Measurements from ENCODE around the gene A1BG. TPM values are rescaled to one million over a fixed set of nuclear protein-coding genes. Genes with fewer than 3 reads are reported as not detected.

A1BG gene
- total and polyA plus RNA-seq, 2 of the 8 experiments (the other 6 are each of a cell fraction or from before 2014, with no cell fraction given), result 20.8 to 69.6 TPM

GRCh38 chr19:58368561-58369360, 15.5 kb upstream of the A1BG start:
- Histone ChIP-seq H3K36me3 (ENCODE audit: control insufficient read depth in 2 of 4, insufficient read depth in 4 of 4, low read length in 3 of 4) (peaks cover 0 to 2% (median 0%) of the 10 kb centered on the region in 4 experiments; a peak in 2 of 8 replicates), H2BK15ac (ENCODE audit: low read length) (no peak overlapping the region), H3K27ac (ENCODE audit: low read depth, low read length) (no peak overlapping the region), H3K79me2 (ENCODE audit: control insufficient read depth in 1 of 2, insufficient read depth in 2 of 2, low read length in 2 of 2) (no peaks in the 10 kb centered on the region), H3K14ac (ENCODE audit: insufficient read length) (no peak overlapping the region), H4K8ac (ENCODE audit: extremely low read depth, insufficient read depth, low read length) (no peak overlapping the region), H4K5ac (ENCODE audit: insufficient read length, low read depth, low read length) (no peak overlapping the region), H3K56ac (replicated peaks; ENCODE audit: insufficient read length, low read depth, low read length) (no peak overlapping the region), H3K27me3 (replicated peaks in 1 of 4; ENCODE audit: control insufficient read depth in 3 of 4, extremely low read depth in 1 of 4, insufficient read depth in 3 of 4, low read length in 3 of 4) (no peaks in the 10 kb centered on the region), H2BK20ac (ENCODE audit: low read length) (no peak overlapping the region), H2AK5ac (ENCODE audit: low read depth, low read length) (no peak overlapping the region), H3K4ac (replicated peaks; ENCODE audit: insufficient read length, low read depth, low read length) (no peak overlapping the region), H4K91ac (replicated peaks; ENCODE audit: insufficient read length, low read length) (no peak overlapping the region), H3K79me1 (ENCODE audit: low read depth, low read length) (no peaks in the 10 kb centered on the region), H3K18ac (ENCODE audit: extremely low read depth, low read length) (no peak overlapping the region), H3K23ac (ENCODE audit: insufficient read length) (no peak overlapping the region), H3K4me2 (ENCODE audit: insufficient read depth in 1 of 2, low read depth in 2 of 2, low read length in 2 of 2) (no peak overlapping the region), H2BK12ac (ENCODE audit: low read depth, low read length) (no peak overlapping the region), H3K23me2 (ENCODE audit: low read depth, low read length) (no peaks in the 10 kb centered on the region), H2AFZ (ENCODE audit: low read length) (no peak overlapping the region), H3K9me3 (ENCODE audit: insufficient read depth in 2 of 2, low read depth in 1 of 2, low read length in 1 of 2) (no peaks in the 10 kb centered on the region), H3K4me3 (ENCODE audit: extremely low read depth in 1 of 4, insufficient read depth in 2 of 4, low read depth in 3 of 4, low read length in 4 of 4) (no peak overlapping the region), H2BK120ac (replicated peaks; ENCODE audit: low read depth, low read length) (no peak overlapping the region), H3K9ac (replicated peaks in 1 of 4; ENCODE audit: extremely low read depth in 1 of 4, low read depth in 3 of 4, low read length in 3 of 4) (no peak overlapping the region), H3K4me1 (replicated peaks in 1 of 4; ENCODE audit: control insufficient read depth in 3 of 4, insufficient read depth in 4 of 4, low read length in 3 of 4) (no peaks in the 10 kb centered on the region), H2BK5ac (ENCODE audit: low read depth, low read length) (no peak overlapping the region), H4K20me1 (replicated peaks in 1 of 2; ENCODE audit: control insufficient read depth in 1 of 2, insufficient read depth in 2 of 2, low read length in 2 of 2) (peaks cover 0 to 3% of the 10 kb centered on the region in 2 experiments)
- TF ChIP-seq YY1 (IDR thresholded peaks at IDR 0.05; ENCODE audit: low read depth, low read length) (no peak), RAD21 (IDR thresholded peaks at IDR 0.05 in 1 of 2, conservative IDR thresholded peaks at IDR 0.05 in 1 of 2; ENCODE audit: low read depth in 2 of 2, low read length in 2 of 2) (peak in 1 of 2 experiments; percentile 9; a peak in 1 of 4 replicates), RBBP5 (IDR thresholded peaks at IDR 0.05; ENCODE audit: borderline replicate concordance, low read depth, low read length) (no peak), JUN (IDR thresholded peaks at IDR 0.05; ENCODE audit: low read depth, low read length) (no peak)
- DNase-seq (ENCODE audit: low read depth in 1 of 2, low spot score in 2 of 2), result no peak
- ChIA-PET POLR2A (ENCODE audit: partially characterized antibody) (interaction anchor here (0.5 to 3.8 kb wide), 5 partner anchors 12 to 308 kb away, joined by 3 to 24 read pairs (median 4); partner anchors contain the start of gene ZNF837), CTCF (ENCODE audit: partially characterized antibody) (interaction anchor here (0.6 to 1.1 kb wide), 2 partner anchors 16 to 39 kb away, joined by 3 to 6 read pairs; no protein-coding TSS in a partner anchor)
- no peak for FAIRE-seq
- 95% methylated on average over 58 of the region's 68 CpGs; no CpG with 5 or more reads in 1 of the 2 experiments for WGBS, 2 experiments (ENCODE audit: extremely low coverage in 1 of 2, insufficient coverage in 1 of 2, insufficient read length in 1 of 2, insufficient replicate concordance in 2 of 2, low coverage in 1 of 2, low lambda C conversion rate in 2 of 2, missing lambda C conversion rate in 1 of 2)
